Stimulated activated memory B cell treated with anti-CD40 and anti-IgM and Interleukin-4, amounts not matched to agents 10 μg/mL and 1 μg/mL and 100 μg/mL, for 72 hours (primary cell): ENCODE measurements around the gene PDE6B.
"Not testable (repeated sequence)": the region's sequence is repeated elsewhere in the genome, so short reads cannot be mapped to it uniquely, and the experiment has no call there.

Source experiments
- ATAC-seq: fragments of 150-1000 bp; cut with Tn5 transposase; 2 replicates; pipeline ENCODE4 v1.10.0; 2021
- H3K27ac Mint-ChIP-seq: one replicate; pipeline ENCODE4 v1.8.0; 2022; ENCODE audit warnings: mild to moderate bottlenecking, mixed read lengths
- H3K27me3 Mint-ChIP-seq: one replicate; pipeline ENCODE4 v1.8.0; 2022; ENCODE audit warnings: mixed read lengths
- H3K36me3 Mint-ChIP-seq: one replicate; pipeline ENCODE4 v1.8.0; 2022; ENCODE audit warnings: mixed read lengths
- H3K4me1 Mint-ChIP-seq: one replicate; pipeline ENCODE4 v1.8.0; 2022; ENCODE audit warnings: mixed read lengths
- H3K4me3 Mint-ChIP-seq: one replicate; pipeline ENCODE4 v1.8.0; 2022; ENCODE audit warnings: mild to moderate bottlenecking, moderate library complexity, mixed read lengths
- H3K9me3 Mint-ChIP-seq: one replicate; pipeline ENCODE4 v1.8.0; 2022; ENCODE audit warnings: mixed read lengths

PDE6B gene

DNA sequence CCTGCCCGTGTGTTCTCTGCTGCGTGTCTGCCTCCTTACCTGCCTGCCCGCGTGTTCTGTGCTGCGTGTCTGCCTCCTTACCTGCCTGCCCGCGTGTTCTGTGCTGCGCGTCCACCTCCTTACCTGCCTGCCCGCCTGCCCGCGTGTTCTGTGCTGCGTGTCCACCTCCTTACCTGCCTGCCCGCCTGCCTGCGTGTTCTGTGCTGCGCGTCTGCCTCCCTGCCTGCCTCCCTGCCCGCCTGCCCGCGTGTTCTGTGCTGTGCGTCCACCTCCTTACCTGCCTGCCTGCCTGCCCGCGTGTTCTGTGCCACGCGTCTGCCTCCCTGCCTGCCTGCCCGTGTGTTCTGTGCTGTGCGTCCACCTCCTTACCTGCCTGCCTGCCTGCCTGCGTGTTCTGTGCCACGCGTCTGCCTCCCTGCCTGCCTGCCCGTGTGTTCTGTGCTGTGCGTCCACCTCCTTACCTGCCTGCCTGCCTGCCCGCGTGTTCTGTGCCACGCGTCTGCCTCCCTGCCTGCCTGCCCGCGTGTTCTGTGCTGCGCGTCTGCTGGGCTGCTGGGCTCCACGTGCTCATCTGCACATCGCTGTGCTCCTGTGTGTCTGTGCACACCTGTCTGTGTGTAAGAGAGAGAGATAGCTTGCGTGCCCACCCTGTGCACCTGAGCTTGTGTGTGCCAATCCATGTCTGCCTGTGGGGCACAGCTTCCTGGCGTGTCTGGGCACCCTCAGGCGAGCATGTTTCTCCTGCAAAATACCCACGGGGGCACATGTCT lies 9.9 kb downstream of the PDE6B start:
- ATAC-seq, H3K4me3 Mint-ChIP-seq, H3K27ac Mint-ChIP-seq, H3K36me3 Mint-ChIP-seq, H3K4me1 Mint-ChIP-seq: not testable (repeated sequence)
- Mint-ChIP-seq H3K27me3 (peaks cover 50% of the 10 kb centered on the region), H3K9me3 (peaks cover 16% of the 10 kb centered on the region)

DNA sequence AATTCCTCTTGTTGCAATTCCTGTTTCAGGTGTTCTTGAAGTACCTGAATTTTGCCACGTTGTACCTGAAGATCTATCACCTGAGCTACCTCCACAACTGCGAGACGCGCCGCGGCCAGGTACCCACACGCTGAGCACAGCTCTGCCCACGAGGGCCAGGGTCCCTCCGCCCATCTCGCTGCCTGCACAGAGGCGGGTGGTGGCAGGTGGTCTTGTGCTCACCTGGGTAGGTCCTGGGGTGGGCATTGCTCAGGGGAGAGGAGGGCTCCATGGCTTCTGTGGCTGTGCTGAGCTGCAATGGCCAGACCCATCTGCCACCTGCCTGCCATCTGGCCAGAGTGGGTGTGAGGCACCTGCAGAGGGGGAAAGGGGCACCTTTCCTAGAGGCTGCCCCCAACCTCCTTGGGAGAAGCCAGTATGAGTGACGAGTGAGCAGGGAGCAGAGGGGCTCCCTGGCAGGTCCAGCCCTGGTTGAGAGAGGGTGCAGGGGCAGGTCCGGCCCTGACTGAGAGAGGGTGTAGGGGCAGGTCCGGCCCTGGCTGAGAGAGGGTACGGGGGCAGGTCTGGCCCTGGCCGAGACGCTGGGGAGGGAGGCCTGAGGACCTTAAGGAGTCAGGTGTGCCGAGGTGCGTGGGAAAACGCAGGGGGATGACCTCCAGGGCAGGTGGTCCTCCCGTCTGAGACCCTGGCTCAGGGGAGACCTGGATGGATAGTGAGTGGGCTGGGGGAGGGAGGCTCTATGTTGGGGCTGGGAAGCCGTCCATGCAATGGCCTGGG lies 10.7 kb downstream of the PDE6B start:
- no peak overlapping the region for H3K27ac Mint-ChIP-seq
- ATAC-seq, result no peak
- no peaks in the 10 kb centered on the region for H3K4me1 Mint-ChIP-seq
- no peak overlapping the region for H3K4me3 Mint-ChIP-seq
- H3K36me3 Mint-ChIP-seq, result no peaks in the 10 kb centered on the region
- H3K9me3 Mint-ChIP-seq, result peaks cover 18% of the 10 kb centered on the region
- peaks cover 58% of the 10 kb centered on the region for H3K27me3 Mint-ChIP-seq

DNA sequence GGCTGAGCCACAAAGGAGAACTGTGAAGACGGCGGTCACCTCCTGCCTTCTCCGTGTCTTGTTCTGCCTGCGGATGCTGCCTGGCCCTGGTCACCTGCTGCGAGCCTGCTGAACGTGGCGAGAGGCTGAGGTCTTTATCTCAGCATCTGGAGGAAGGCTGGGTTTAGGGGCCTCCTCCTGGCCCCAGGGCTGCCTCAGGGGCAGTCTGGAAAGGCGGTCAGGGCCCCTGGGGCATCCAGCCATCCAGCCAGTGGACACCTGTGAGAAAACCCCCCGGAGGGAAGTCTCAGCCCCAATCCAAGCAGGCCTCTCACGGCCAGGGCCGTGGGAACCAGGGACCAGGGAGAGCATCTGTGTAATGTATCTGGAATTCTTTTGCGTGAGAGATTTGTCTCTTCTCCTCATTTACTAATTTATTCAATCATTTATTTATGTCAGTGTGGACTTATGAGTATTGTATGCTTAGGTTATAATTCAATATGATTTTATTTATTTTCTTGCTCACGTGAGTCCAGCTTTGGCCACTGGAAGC lies 11.3 kb downstream of the PDE6B start:
- no peak for ATAC-seq
- Mint-ChIP-seq H3K27me3 (peaks cover 61% of the 10 kb centered on the region), H3K4me3 (no peak overlapping the region), H3K9me3 (peaks cover 12% of the 10 kb centered on the region), H3K36me3 (no peaks in the 10 kb centered on the region), H3K27ac (no peak overlapping the region), H3K4me1 (no peaks in the 10 kb centered on the region)

DNA sequence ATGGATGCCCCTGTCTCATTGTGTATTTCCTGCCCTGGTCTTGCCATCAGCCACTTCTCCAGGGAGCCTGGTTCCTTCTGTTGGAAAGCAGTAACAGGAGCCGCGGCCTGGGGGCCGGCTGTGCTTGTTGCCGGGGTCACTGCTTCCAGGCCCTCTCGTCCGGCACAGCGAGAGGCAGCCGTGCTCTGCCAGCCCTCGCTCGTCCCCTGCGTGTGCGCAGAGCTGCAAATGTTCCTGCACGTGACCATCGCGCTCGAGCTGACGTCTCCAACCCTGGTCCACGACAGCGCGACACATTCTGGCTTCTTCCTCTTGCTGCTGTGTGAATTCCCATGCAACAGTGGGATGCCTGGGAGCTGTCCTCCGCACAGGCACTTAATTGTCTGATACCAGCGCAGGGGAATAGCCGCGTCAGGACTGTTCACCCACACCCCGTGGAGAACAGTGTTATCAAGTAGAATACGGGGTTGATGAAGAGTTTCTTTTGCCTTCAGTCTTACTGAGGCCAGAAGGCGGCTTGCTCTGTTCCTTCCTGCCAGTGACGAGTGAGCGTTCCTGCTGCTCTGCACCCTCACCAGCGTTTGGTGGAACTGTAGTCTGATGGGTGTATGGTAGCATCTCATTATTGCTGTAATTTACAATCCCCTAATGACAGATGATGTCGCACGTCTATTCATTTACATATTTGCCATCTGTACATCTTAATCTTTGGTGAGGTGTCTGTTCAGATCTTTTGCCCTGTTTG lies 12.3 kb downstream of the PDE6B start:
- peaks cover 8% of the 10 kb centered on the region for H3K9me3 Mint-ChIP-seq
- no peaks in the 10 kb centered on the region for H3K4me1 Mint-ChIP-seq
- H3K36me3 Mint-ChIP-seq, result no peaks in the 10 kb centered on the region
- H3K27me3 Mint-ChIP-seq, result peaks cover 61% of the 10 kb centered on the region
- H3K4me3 Mint-ChIP-seq, result no peak overlapping the region
- no peak for ATAC-seq
- H3K27ac Mint-ChIP-seq, result no peak overlapping the region

DNA sequence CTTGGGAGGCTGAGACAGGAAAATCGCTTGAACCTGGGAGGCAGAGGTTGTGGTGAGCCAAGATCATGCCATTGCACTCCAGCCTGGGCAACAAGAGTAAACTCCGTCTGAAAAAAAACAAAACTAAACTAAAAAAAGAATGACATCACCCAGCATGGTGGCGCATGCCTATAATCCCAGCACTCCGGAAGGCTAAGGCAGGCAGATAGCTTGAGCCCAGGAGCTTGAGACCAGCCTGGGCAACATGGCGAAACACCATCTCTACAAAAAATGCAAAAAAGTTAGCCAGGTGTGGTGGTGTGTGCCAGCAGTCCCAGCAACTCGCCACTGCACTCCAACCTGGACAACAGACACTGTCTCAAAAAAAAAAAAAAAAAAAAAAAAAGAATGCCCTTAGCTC lies 17.0 kb downstream of the PDE6B start:
- not testable (repeated sequence) for ATAC-seq, H3K27ac Mint-ChIP-seq, H3K9me3 Mint-ChIP-seq, H3K4me3 Mint-ChIP-seq, H3K4me1 Mint-ChIP-seq, H3K36me3 Mint-ChIP-seq
- H3K27me3 Mint-ChIP-seq, result peaks cover 66% of the 10 kb centered on the region

DNA sequence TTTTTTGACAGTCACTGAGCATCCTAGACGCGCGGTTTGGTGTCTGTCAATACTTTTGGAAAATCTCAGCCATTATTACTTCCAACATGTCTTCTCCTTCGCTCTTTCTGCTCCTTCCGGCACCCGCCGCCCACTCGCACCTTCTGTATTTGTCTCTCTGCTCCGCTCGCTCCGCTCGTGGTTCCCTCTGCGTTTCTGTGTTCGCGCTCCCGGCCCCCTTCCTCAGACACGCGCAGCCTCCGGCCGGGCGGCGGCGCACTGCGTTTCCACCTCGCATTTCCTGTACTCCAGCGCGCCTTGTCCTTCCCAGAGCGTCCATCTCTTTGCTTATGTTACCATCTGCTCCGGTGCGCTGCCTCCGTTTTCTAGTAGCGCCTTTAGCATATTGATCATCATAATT lies 21.1 kb downstream of the PDE6B start:
- H3K27ac Mint-ChIP-seq, result no peak overlapping the region
- no peaks in the 10 kb centered on the region for H3K4me1 Mint-ChIP-seq
- peaks cover 49% of the 10 kb centered on the region for H3K27me3 Mint-ChIP-seq
- ATAC-seq, result no peak
- no peaks in the 10 kb centered on the region for H3K36me3 Mint-ChIP-seq
- no peak overlapping the region for H3K4me3 Mint-ChIP-seq
- H3K9me3 Mint-ChIP-seq, result peaks cover 6% of the 10 kb centered on the region

DNA sequence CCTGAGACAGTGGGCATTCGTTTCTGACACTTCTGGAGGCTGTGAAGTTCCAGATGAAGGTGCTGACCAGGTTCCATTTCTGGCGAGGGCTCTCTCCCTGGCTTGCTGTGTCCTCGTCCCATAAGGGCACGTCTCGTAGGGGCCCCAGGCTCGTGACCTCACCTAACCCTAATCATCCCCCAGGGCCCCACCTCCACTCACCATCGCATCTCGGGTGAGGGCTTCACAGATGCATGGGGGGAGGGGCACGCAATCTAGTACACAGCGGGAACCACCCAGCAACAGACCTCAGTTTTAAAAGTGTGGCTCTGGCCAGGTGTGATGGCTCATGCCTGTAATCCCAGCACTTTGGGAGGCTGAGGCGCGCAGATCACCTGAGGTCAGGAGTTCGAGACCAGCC lies 22.1 kb downstream of the PDE6B start:
- Mint-ChIP-seq H3K27me3 (peaks cover 54% of the 10 kb centered on the region), H3K4me1 (no peaks in the 10 kb centered on the region), H3K36me3 (no peaks in the 10 kb centered on the region), H3K27ac (no peak overlapping the region), H3K9me3 (peaks cover 6% of the 10 kb centered on the region), H3K4me3 (no peak overlapping the region)
- no peak for ATAC-seq

DNA sequence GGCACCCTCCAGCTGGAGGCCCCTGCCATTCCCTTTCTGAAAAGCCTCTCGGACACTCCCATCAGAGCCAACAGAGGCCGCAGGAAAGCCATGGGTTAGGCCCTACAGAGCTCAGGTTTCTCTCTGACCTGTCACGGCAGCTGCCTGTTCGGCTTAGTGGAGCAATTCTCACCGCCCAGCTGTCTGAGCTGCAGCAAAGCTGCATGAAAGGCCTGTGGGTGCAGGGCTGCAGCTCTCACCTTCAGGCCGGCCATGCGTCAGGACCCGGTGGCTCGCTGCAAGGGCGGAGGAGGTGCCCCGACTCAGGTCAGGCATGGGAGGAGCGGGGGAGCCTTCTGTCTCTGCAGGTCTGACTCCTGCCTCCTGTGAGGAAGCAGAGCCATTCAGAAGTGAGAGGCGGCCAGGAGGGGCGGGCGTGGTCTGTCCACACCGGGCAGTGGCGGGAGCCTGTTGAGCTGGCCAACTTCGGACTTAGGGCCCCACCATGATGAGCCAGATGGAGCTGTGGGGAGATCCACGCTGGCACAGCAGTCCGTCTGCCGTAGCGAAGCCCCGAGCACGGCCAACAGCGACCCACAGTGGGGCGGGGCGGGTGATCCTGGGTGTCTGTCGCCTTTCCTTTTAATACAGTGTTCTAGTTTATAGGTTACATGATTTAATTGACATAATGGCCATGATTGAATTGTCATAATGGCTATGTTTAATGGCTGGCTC lies 23.4 kb downstream of the PDE6B start:
- H3K27ac Mint-ChIP-seq, result no peak overlapping the region
- no peak for ATAC-seq
- no peaks in the 10 kb centered on the region for H3K36me3 Mint-ChIP-seq
- no peaks in the 10 kb centered on the region for H3K4me1 Mint-ChIP-seq
- peaks cover 67% of the 10 kb centered on the region for H3K27me3 Mint-ChIP-seq
- no peak overlapping the region for H3K4me3 Mint-ChIP-seq
- H3K9me3 Mint-ChIP-seq, result peaks cover 6% of the 10 kb centered on the region

DNA sequence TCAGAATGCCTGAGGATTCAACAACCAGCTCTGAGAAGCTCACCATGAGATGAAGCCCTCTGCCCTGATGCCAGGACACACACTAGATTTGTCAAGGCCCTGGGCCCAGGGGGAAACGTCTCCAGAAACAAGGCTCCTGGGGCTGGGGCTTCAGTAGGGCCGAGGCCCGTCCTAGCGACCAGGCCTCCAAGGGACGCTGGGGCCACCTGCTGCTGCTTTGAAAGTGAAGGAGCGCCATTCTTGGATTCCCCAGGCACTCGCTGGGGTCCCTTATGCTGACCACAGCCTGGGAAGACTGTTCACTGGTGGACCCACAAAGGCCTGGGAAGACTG lies 23.9 kb downstream of the PDE6B start:
- Mint-ChIP-seq H3K4me1 (no peaks in the 10 kb centered on the region), H3K9me3 (peaks cover 6% of the 10 kb centered on the region), H3K36me3 (no peaks in the 10 kb centered on the region), H3K4me3 (no peak overlapping the region), H3K27ac (no peak overlapping the region), H3K27me3 (peaks cover 72% of the 10 kb centered on the region)
- ATAC-seq, result no peak

DNA sequence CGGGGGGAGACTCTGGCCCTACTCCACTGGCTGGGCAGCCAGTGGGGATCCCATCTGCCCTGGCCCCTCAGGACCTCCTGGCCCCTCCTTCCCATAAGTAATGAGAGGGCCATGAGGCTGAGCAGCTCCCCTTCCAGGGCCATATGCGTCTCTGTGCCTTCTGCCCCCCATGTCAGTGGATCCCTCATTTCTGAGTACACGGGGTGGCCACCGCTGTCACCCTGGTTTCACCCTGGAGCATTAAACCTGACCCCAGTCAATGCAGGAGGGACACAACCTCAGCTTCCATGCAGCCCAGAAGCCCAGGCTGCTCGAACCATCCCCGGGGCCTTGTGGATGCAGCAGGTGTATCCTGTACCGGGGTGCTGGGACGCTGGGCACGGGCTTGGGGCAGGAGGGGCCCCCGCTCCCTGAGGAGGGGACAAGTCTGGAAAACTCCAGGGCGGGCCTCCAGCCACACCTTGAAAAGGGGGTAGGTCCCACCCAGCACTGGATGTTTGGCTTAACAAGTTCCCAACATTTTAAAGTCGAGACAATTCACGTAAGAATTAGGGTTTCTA lies 24.5 kb downstream of the PDE6B start:
- Mint-ChIP-seq H3K36me3 (no peaks in the 10 kb centered on the region), H3K27ac (no peak overlapping the region), H3K4me1 (no peaks in the 10 kb centered on the region), H3K4me3 (no peak overlapping the region), H3K9me3 (peaks cover 4% of the 10 kb centered on the region), H3K27me3 (peaks cover 72% of the 10 kb centered on the region)
- no peak for ATAC-seq

DNA sequence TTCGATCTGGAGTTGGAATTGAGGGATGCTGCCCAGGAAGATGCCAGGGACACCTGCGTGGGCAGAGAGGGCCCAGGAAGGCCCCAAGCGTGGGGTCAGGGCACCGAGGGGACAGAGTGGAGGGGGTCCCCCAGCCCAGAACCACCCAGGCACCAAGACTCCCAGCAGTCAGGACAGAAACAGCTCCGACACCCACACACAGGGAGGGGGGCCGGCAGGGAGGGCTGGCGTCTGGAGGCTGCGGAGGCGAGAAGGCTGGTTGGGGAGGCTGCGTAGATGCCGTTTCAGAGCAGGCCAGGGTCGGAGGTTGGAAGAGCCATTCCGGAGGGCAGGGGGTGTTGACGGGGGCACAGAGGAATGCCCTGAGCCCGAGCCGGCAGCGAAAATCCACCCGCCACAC lies 25.1 kb downstream of the PDE6B start:
- ATAC-seq, result no peak
- no peak overlapping the region for H3K27ac Mint-ChIP-seq
- no peaks in the 10 kb centered on the region for H3K36me3 Mint-ChIP-seq

DNA sequence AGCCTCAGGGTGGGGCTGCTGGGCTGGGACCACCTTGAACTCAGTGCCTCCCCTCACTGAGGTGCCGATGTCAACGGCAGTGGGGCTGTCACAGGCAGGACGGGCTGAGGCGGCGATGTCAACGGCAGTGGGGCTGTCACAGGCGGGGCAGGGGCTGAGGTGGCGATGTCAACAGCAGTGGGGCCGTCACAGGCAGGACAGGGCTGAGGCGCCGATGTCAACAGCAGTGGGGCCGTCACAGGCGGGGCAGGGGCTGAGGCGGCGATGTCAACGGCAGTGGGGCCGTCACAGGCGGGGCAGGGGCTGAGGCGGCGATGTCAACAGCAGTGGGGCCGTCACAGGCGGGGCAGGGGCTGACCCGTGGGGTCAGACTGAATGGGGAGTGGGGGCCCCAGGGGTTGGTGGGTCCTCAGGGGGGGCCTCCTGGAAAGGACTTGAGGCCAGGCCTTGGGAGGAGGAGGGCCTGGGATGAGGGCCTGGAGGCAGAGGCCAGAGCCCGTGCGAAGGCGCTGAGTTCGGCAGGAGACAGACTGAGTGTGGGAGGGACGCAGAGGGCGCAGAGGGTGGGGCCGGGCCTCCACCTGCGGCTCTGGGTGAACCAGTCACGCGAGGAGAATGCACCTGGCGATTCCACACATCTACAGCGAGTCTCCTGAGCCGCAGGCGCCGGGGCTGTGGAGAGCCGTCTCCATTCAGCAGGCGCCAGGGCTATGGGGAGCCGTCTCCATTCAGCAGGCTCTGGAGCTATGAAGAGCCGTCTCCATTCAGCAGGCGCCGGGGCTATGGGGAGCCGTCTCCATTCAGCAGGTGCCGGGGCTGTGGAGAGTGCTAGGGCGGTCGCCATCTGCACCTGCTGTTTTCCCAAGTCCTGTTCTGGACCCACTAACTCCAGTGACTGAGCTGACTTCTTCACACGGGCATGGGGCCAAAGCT lies 25.8 kb downstream of the PDE6B start:
- ATAC-seq, result no peak
- Mint-ChIP-seq H3K36me3 (no peaks in the 10 kb centered on the region), H3K4me3 (no peak overlapping the region), H3K27me3 (peaks cover 59% of the 10 kb centered on the region), H3K27ac (no peak overlapping the region), H3K4me1 (no peaks in the 10 kb centered on the region), H3K9me3 (no peaks in the 10 kb centered on the region)

More for the DNA sequence above, 25.1 kb downstream of the PDE6B start:
- H3K27me3 Mint-ChIP-seq, result peaks cover 66% of the 10 kb centered on the region
- no peaks in the 10 kb centered on the region for H3K4me1 Mint-ChIP-seq
- H3K9me3 Mint-ChIP-seq, result peaks cover 2% of the 10 kb centered on the region
- no peak overlapping the region for H3K4me3 Mint-ChIP-seq

DNA sequence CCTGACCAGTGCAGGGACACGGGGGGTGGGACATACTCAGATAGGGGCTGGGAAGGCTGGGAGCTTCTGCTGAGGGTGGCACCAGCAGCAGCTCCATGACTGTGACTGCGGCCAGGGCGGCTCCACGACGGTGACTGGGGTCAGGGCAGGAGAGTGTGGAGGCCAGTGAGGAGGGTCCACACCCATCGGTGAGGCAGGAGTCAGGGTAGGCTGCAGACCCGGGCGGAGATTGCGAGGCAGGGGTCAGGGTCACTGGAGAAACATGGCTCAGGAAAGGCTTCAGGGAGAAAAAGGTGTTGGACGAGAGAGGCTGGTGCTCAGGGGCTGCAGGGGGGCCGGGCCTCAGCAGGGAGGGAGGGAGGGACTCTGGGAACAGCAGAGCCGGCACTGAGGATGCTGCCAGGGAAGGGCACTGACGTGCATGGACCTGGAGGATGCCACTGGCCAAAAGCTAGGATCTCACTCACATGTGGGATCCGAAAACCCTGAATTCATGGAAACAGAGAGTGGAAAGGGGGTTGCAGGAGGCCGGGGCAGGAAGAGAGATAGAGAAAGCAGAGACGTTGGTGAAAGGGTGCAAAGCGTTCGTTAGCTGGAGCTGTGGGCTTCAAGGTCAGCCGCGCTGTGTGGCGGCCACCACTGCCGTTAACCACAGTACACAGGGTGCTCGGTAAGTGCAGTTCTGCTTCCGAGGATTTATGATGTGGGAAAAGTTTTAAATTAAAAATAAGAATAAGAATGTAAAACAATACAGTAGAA lies 26.7 kb downstream of the PDE6B start:
- no peaks in the 10 kb centered on the region for H3K4me1 Mint-ChIP-seq
- no peak overlapping the region for H3K27ac Mint-ChIP-seq
- H3K27me3 Mint-ChIP-seq, result peaks cover 50% of the 10 kb centered on the region
- H3K9me3 Mint-ChIP-seq, result no peaks in the 10 kb centered on the region
- ATAC-seq, result no peak
- no peak overlapping the region for H3K4me3 Mint-ChIP-seq
- no peaks in the 10 kb centered on the region for H3K36me3 Mint-ChIP-seq
